GM23338 (cell line): ENCODE results near the gene TCF12. TPM values are rescaled to one million over a fixed set of nuclear protein-coding genes. Genes with fewer than 3 reads are reported as not detected.

Experiments used
- ATAC-seq: fragments of 200-7000 bp; cut with Tn5 transposase; 3 replicates; pipeline ENCODE4 v1.9.1; 2020
- DNase-seq: peaks from one replicate; pipeline ENCODE4 v3.0.0-alpha.2; 2015; ENCODE audit warnings: low spot score
- H2AFZ ChIP-seq: fragments of 200-600 bp; sonication (generic); 2 replicates; pipeline ENCODE4 v1.8.0; 2016; ENCODE audit warnings: antibody characterized with exemption, mild to moderate bottlenecking, moderate library complexity
- H3F3A ChIP-seq: fragments of 200-600 bp; sonication (generic); replicated peaks from 2 replicates; pipeline ENCODE4 v1.8.0; 2017; ENCODE audit warnings: antibody characterized with exemption, mixed run types, low read depth
- H3K27ac ChIP-seq: fragments of 200-600 bp; sonication (generic); 2 replicates; pipeline ENCODE4 v1.6.1; 2016; ENCODE audit warnings: low read depth
- H3K27me3 ChIP-seq: fragments of 200-600 bp; sonication (generic); 2 replicates; pipeline ENCODE4 v1.8.0; 2016; ENCODE audit warnings: mild to moderate bottlenecking, mixed run types, moderate library complexity; ENCODE audit not compliant: insufficient read depth
- H3K36me3 ChIP-seq: fragments of 200-600 bp; sonication (generic); 2 replicates; pipeline ENCODE4 v1.8.0; 2016; ENCODE audit warnings: mild to moderate bottlenecking; ENCODE audit not compliant: insufficient read depth
- H3K4me1 ChIP-seq: fragments of 200-600 bp; sonication (generic); 2 replicates; pipeline ENCODE4 v1.8.0; 2016; ENCODE audit warnings: mild to moderate bottlenecking, moderate library complexity; ENCODE audit not compliant: insufficient read depth
- H3K4me2 ChIP-seq: fragments of 200-600 bp; sonication (generic); 2 replicates; pipeline ENCODE4 v1.7.1; 2017; ENCODE audit warnings: mixed run types
- H3K4me3 ChIP-seq: fragments of 200-600 bp; sonication (generic); 2 replicates; pipeline ENCODE4 v1.6.1; 2016; ENCODE audit warnings: mixed run types
- H3K79me2 ChIP-seq: fragments of 200-600 bp; sonication (generic); replicated peaks from 2 replicates; pipeline ENCODE4 v1.8.0; 2017; ENCODE audit warnings: mild to moderate bottlenecking; ENCODE audit not compliant: insufficient read depth
- H3K9me2 ChIP-seq: fragments of 200-600 bp; sonication (generic); 2 replicates; pipeline ENCODE4 v1.8.0; 2017; ENCODE audit not compliant: insufficient read depth
- H4K20me1 ChIP-seq: fragments of 200-600 bp; sonication (generic); replicated peaks from 2 replicates; pipeline ENCODE4 v1.8.0; 2017; ENCODE audit warnings: mild to moderate bottlenecking; ENCODE audit not compliant: insufficient read depth
- H3K27ac Mint-ChIP-seq: 2 replicates; pipeline ENCODE4 v1.8.0; 2020; ENCODE audit warnings: inconsistent platforms, mild to moderate bottlenecking, moderate library complexity, mixed read lengths
- H3K27me3 Mint-ChIP-seq: 3 replicates; pipeline ENCODE4 v1.8.0; 2022; ENCODE audit warnings: low read depth, mild to moderate bottlenecking, moderate library complexity, mixed read lengths, inconsistent platforms; ENCODE audit not compliant: insufficient read depth, poor library complexity
- H3K36me3 Mint-ChIP-seq: 3 replicates; pipeline ENCODE4 v1.8.0; 2021; ENCODE audit warnings: low read depth, mild to moderate bottlenecking, inconsistent platforms, moderate library complexity, mixed read lengths
- H3K4me1 Mint-ChIP-seq: 3 replicates; pipeline ENCODE4 v1.8.0; 2020; ENCODE audit warnings: mild to moderate bottlenecking, inconsistent platforms, mixed read lengths
- H3K4me3 Mint-ChIP-seq: 3 replicates; pipeline ENCODE4 v1.8.0; 2021; ENCODE audit warnings: moderate library complexity, mild to moderate bottlenecking, inconsistent platforms, mixed read lengths
- H3K9me3 Mint-ChIP-seq: 3 replicates; pipeline ENCODE4 v1.8.0; 2020; ENCODE audit warnings: moderate library complexity, mild to moderate bottlenecking, inconsistent platforms, mixed read lengths
- CREB1 ChIP-seq: fragments of 250-450 bp; sonication (Bioruptor Pico); IDR thresholded peaks from 2 replicates; pipeline ENCODE4 v1.5.0; 2020; ENCODE audit warnings: low read depth, mild to moderate bottlenecking, moderate library complexity
- CTCF ChIP-seq, 2 experiments: fragments of 200-600 bp in 1 of 2; sonication (generic) in 1 of 2; conservative IDR thresholded peaks; 2 replicates each; pipeline versions ENCODE4 v1.5.1 to v1.6.1; 2016 to 2017; ENCODE audit warnings: antibody characterized with exemption in 2 of 2, low read depth in 2 of 2, mild to moderate bottlenecking in 2 of 2, moderate library complexity in 1 of 2
- ETS1 ChIP-seq: IDR thresholded peaks from 2 replicates; pipeline ENCODE4 v1.6.1; 2016; ENCODE audit warnings: antibody characterized with exemption
- EZH2 ChIP-seq: fragments of 200-600 bp; sonication (generic); IDR thresholded peaks from one replicate; pipeline ENCODE4 v1.8.0; 2017; ENCODE audit warnings: antibody characterized with exemption, mild to moderate bottlenecking, low read depth; ENCODE audit not compliant: unreplicated experiment
- EZH2phosphoT487 ChIP-seq: fragments of 200-600 bp; sonication (generic); IDR thresholded peaks from one replicate; pipeline ENCODE4 v1.8.1; 2018; ENCODE audit warnings: antibody characterized with exemption; ENCODE audit not compliant: unreplicated experiment
- JUNB ChIP-seq: IDR thresholded peaks from one replicate; pipeline ENCODE4 v1.6.1; 2016; ENCODE audit warnings: antibody characterized with exemption; ENCODE audit not compliant: unreplicated experiment
- NANOG ChIP-seq: IDR thresholded peaks from 2 replicates; pipeline ENCODE4 v1.6.1; 2016; ENCODE audit warnings: antibody characterized with exemption, borderline replicate concordance
- POLR2AphosphoS5 ChIP-seq: IDR thresholded peaks from 2 replicates; pipeline ENCODE4 v1.6.1; 2016; ENCODE audit warnings: antibody characterized with exemption, low read depth
- REST ChIP-seq: IDR thresholded peaks from one replicate; pipeline ENCODE4 v1.6.1; 2018; ENCODE audit warnings: antibody characterized with exemption; ENCODE audit not compliant: unreplicated experiment
- STAT1 ChIP-seq: IDR thresholded peaks from one replicate; pipeline ENCODE4 v1.6.1; 2016; ENCODE audit warnings: antibody characterized with exemption; ENCODE audit not compliant: unreplicated experiment
- ZNF114 ChIP-seq: fragments of 250-450 bp; sonication (Bioruptor Pico); IDR thresholded peaks from 2 replicates; pipeline ENCODE4 v1.5.0; 2020; ENCODE audit warnings: mild to moderate bottlenecking, moderate library complexity
- ZNF331 ChIP-seq: fragments of 250-450 bp; sonication (Bioruptor Pico); IDR thresholded peaks from 2 replicates; pipeline ENCODE4 v1.5.0; 2020; ENCODE audit warnings: low read depth, mild to moderate bottlenecking, moderate library complexity
- ZNF462 ChIP-seq: fragments of 250-450 bp; sonication (Bioruptor Pico); IDR thresholded peaks from 2 replicates; pipeline ENCODE4 v1.5.0; 2020; ENCODE audit warnings: mild to moderate bottlenecking, moderate library complexity
- polyA plus RNA-seq: library from polyadenylated mRNA; unstranded; fragments of >200 nt; fragmentation: Nextera tagmentation; extraction: Ambion mirVana; gene quantifications from 2 replicates; pipeline ENCODE4 v1.2.1, GENCODE V29; 2016
- total RNA-seq: library from RNA; depleted of rRNA; stranded (reverse); fragments of >200 nt; shearing (Covaris generic); gene quantifications from 2 replicates; pipeline ENCODE4 v1.2.3, GENCODE V29; 2014

TCF12 gene
- total and polyA plus RNA-seq, 2 experiments from 2014 or later, result 27.6 to 104 TPM

- H3K4me3 ChIP-seq, result no peak overlapping the region
- no peak overlapping the region for H2AFZ ChIP-seq
- no peaks in the 10 kb centered on the region for H3F3A ChIP-seq
- no peak for DNase-seq
- 0 out of 3 replicates have a peak, but pooled peaks cover 2% of the 10 kb centered on the region for H3K9me3 Mint-ChIP-seq
- H4K20me1 ChIP-seq, result no peaks in the 10 kb centered on the region
- no peaks in the 10 kb centered on the region for H3K27me3 ChIP-seq
- H3K27me3 Mint-ChIP-seq, result peaks cover 13% of the 10 kb centered on the region
- peaks cover 36% of the 10 kb centered on the region for H3K36me3 Mint-ChIP-seq
- no peak overlapping the region for H3K4me3 Mint-ChIP-seq
- H3K4me2 ChIP-seq, result no peak overlapping the region
- no peaks in the 10 kb centered on the region; the same call in 1 of the 2 replicates for H3K36me3 ChIP-seq
- ATAC-seq, result no peak
- H3K9me2 ChIP-seq, result no peaks in the 10 kb centered on the region
- H3K27ac Mint-ChIP-seq, result no peak overlapping the region
- no peaks in the 10 kb centered on the region for H3K79me2 ChIP-seq
- H3K27ac ChIP-seq, result no peak overlapping the region
- TF ChIP-seq NANOG (no peak), ETS1 (no peak), ZNF331 (CRISPR knock-in tag) (no peak), ZNF462 (CRISPR knock-in tag) (no peak), REST (no peak), CREB1 (CRISPR knock-in tag) (no peak), EZH2 (no peak), CTCF (conservative IDR thresholded peaks at IDR 0.05; ENCODE audit: low read depth in 2 of 2) (no peak), JUNB (no peak), STAT1 (no peak), EZH2phosphoT487 (no peak), ZNF114 (no peak), POLR2AphosphoS5 (no peak)
- H3K4me1 ChIP-seq, result 0 out of 2 replicates have a peak, but pooled peaks cover 8% of the 10 kb centered on the region
- peaks cover 12% of the 10 kb centered on the region for H3K4me1 Mint-ChIP-seq
Measured at GRCh38 chr15:57290187-57290586, 371.7 kb downstream of the TCF12 start.
